ENCODE measurements around the gene LTBP1.

Gene LTBP1

GRCh38 chr2:33090553-33091134, 143.9 kb downstream of the LTBP1 start:
- Mint-ChIP-seq H3K9me3 (no peaks in the 10 kb centered on the region), H3K4me1 (no peaks in the 10 kb centered on the region)

DNA sequence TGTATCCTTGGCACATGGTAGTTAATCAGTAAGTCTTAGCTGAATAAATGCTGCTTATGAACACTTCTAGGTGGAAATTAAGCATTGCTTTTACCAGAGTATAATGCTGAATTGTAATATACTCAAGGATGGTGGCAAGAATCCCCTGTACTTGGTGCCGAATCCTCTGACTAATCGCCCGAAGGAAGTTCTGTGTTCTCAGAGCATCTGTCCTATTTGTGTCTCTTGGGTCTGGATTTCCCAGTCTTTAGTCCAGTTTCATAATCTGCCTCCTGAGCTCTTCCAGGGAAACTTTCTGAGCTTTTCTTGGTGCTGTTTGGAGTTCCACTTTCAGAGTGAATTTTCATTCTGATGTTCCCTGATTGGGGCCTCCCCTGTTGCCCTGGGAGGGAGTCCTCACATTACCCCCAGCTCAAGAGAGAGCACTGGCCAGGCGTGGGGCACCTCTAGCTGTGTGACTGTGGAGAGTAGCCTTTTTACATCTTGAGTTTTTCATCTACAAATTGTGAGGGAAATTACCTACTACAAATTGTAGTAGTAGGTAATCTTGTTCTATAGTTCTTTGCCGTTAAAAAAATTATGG, 144.9 kb downstream of the LTBP1 start:
- Mint-ChIP-seq H3K27ac (ENCODE audit: low read depth) (no peak overlapping the region), H3K4me1 (no peaks in the 10 kb centered on the region), H3K27me3 (peaks cover 50% of the 10 kb centered on the region), H3K36me3 (ENCODE audit: insufficient read depth) (no peaks in the 10 kb centered on the region), H3K9me3 (no peaks in the 10 kb centered on the region), H3K4me3 (no peak overlapping the region)
- DNase-seq (ENCODE audit: low spot score in 2 of 2) (no peak), ATAC-seq (replicated peaks; ENCODE audit: extremely low read depth, poor library complexity, severe bottlenecking) (no peak)

More at GRCh38 chr2:33090553-33091134, 143.9 kb downstream of the LTBP1 start:
- H3K4me3 Mint-ChIP-seq = no peak overlapping the region
- no peak for ATAC-seq (replicated peaks; ENCODE audit: extremely low read depth, poor library complexity, severe bottlenecking)
- H3K27ac Mint-ChIP-seq (ENCODE audit: low read depth) = no peak overlapping the region
- peaks cover 45% of the 10 kb centered on the region for H3K27me3 Mint-ChIP-seq
- H3K36me3 Mint-ChIP-seq (ENCODE audit: insufficient read depth) = no peaks in the 10 kb centered on the region
- DNase-seq (ENCODE audit: low spot score in 2 of 2) = no peak

DNA sequence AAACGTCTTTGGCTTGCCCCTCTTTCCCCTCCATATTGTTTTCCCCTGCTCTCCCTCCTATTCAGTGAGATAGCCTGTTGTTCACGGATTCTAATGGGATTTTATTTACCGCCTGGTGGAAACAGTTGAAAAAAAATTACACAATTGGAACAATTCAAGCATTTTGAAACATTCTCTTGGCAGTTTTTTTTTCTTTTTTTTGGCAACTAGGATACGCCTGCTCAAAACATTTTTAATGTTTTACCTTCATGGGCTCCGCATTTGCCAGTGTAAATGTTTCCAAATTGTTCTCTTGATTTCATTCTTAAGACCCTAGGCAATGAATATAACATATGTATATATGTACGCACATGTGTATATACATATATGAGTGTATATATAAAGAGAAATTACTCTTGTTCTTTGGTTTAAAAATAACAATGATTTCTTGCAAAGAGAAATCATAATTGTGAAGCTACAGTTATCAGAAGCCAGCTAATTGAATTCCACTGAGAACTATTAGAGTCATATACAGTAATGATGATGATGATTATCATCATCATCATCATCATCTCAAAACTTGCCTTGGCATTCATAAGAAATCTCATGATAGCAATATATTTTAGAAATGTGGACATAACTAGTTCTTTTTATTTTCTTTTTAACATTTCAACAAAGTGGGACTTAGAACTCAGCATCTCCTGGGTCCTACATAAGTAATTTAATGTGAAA, 146.7 kb downstream of the LTBP1 start:
- Mint-ChIP-seq H3K4me1 (no peaks in the 10 kb centered on the region), H3K9me3 (no peaks in the 10 kb centered on the region), H3K27me3 (peaks cover 53% of the 10 kb centered on the region), H3K4me3 (no peak overlapping the region), H3K27ac (ENCODE audit: low read depth) (no peak overlapping the region), H3K36me3 (ENCODE audit: insufficient read depth) (no peaks in the 10 kb centered on the region)
- no peak for ATAC-seq (replicated peaks; ENCODE audit: extremely low read depth, poor library complexity, severe bottlenecking)
- no peak for DNase-seq (ENCODE audit: low spot score in 2 of 2)

- ATAC-seq (replicated peaks; ENCODE audit: extremely low read depth, poor library complexity, severe bottlenecking) = no peak
Observed at GRCh38 chr2:33094303-33094702, 147.6 kb downstream of the LTBP1 start.

GRCh38 chr2:33099989-33100388, 153.2 kb downstream of the LTBP1 start:
- ATAC-seq (replicated peaks; ENCODE audit: extremely low read depth, poor library complexity, severe bottlenecking) = no peak
- no peaks in the 10 kb centered on the region for H3K4me1 Mint-ChIP-seq
- no peak overlapping the region for H3K4me3 Mint-ChIP-seq
- H3K9me3 Mint-ChIP-seq = no peaks in the 10 kb centered on the region
- no peak for DNase-seq (ENCODE audit: low spot score in 2 of 2)
- no peak overlapping the region for H3K27ac Mint-ChIP-seq (ENCODE audit: low read depth)
- H3K27me3 Mint-ChIP-seq = peaks cover 48% of the 10 kb centered on the region
- H3K36me3 Mint-ChIP-seq (ENCODE audit: insufficient read depth) = no peaks in the 10 kb centered on the region

More at GRCh38 chr2:33094303-33094702, 147.6 kb downstream of the LTBP1 start:
- no peak overlapping the region for H3K27ac Mint-ChIP-seq (ENCODE audit: low read depth)
- no peaks in the 10 kb centered on the region for H3K4me1 Mint-ChIP-seq
- no peaks in the 10 kb centered on the region for H3K36me3 Mint-ChIP-seq (ENCODE audit: insufficient read depth)
- no peak for DNase-seq (ENCODE audit: low spot score in 2 of 2)
- peaks cover 53% of the 10 kb centered on the region for H3K27me3 Mint-ChIP-seq
- no peaks in the 10 kb centered on the region for H3K9me3 Mint-ChIP-seq
- no peak overlapping the region for H3K4me3 Mint-ChIP-seq

DNA sequence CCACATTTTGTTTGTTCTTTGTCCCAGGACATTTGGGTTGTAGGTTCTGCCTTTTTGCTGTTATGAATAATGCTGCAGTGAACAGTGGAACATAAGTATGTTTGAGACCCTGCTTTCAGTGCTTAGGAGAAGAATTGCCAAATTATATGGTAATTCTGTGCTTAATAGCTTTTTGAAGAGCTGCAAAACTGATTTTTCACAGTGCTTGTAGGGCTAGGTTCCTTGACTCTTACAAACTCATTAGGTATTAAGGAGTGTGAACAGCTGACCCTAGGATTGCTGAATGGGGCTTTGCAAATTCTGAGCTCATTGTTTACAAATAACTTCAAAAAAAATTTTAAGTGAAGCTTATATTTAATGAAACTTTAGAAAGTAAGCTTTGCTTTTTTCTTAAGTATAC, 154.2 kb downstream of the LTBP1 start:
- ATAC-seq (replicated peaks; ENCODE audit: extremely low read depth, poor library complexity, severe bottlenecking) (no peak), DNase-seq (ENCODE audit: low spot score in 2 of 2) (no peak)
- Mint-ChIP-seq H3K27ac (ENCODE audit: low read depth) (no peak overlapping the region), H3K9me3 (no peaks in the 10 kb centered on the region), H3K4me1 (no peaks in the 10 kb centered on the region), H3K27me3 (peaks cover 47% of the 10 kb centered on the region), H3K4me3 (no peak overlapping the region), H3K36me3 (ENCODE audit: insufficient read depth) (no peaks in the 10 kb centered on the region)

GRCh38 chr2:33104052-33104623, 157.4 kb downstream of the LTBP1 start:
- Mint-ChIP-seq H3K27ac (ENCODE audit: low read depth) (no peak overlapping the region), H3K27me3 (peaks cover 66% of the 10 kb centered on the region), H3K36me3 (ENCODE audit: insufficient read depth) (peaks cover 2% of the 10 kb centered on the region), H3K4me1 (no peaks in the 10 kb centered on the region), H3K9me3 (no peaks in the 10 kb centered on the region), H3K4me3 (no peak overlapping the region)
- ATAC-seq (replicated peaks; ENCODE audit: extremely low read depth, poor library complexity, severe bottlenecking) (no peak), DNase-seq (ENCODE audit: low spot score in 2 of 2) (no peak)

GRCh38 chr2:33104726-33105125, 158.0 kb downstream of the LTBP1 start:
- DNase-seq (ENCODE audit: low spot score in 2 of 2) (no peak), ATAC-seq (replicated peaks; ENCODE audit: extremely low read depth, poor library complexity, severe bottlenecking) (no peak)
- H3K4me1 Mint-ChIP-seq = no peaks in the 10 kb centered on the region
- H3K9me3 Mint-ChIP-seq = no peaks in the 10 kb centered on the region
- H3K27me3 Mint-ChIP-seq = peaks cover 71% of the 10 kb centered on the region
- no peak overlapping the region for H3K27ac Mint-ChIP-seq (ENCODE audit: low read depth)
- no peak overlapping the region for H3K4me3 Mint-ChIP-seq
- peaks cover 2% of the 10 kb centered on the region for H3K36me3 Mint-ChIP-seq (ENCODE audit: insufficient read depth)

DNA sequence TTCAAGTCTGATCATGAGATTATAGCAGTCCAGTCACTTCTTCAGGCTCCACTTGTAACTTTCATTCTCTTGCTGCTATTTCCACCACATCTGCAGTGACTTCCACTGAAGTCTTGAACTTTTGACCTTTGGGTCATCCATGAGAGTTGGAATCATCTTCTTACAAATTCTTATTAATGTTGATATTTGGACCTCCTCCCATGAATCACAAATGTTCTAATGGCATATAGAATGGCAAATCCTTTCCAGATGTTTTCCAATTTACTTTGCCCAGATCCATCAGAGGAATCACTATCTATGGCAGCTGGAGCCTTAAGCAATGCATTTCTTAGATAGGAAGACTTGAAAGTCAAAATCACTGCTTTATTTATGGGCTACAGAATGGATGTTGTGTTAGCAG, 159.4 kb downstream of the LTBP1 start:
- peaks cover 2% of the 10 kb centered on the region for H3K36me3 Mint-ChIP-seq (ENCODE audit: insufficient read depth)
- H3K4me3 Mint-ChIP-seq = no peak overlapping the region
- DNase-seq (ENCODE audit: low spot score in 2 of 2) = no peak
- peaks cover 85% of the 10 kb centered on the region for H3K27me3 Mint-ChIP-seq
- no peak overlapping the region for H3K27ac Mint-ChIP-seq (ENCODE audit: low read depth)
- no peak for ATAC-seq (replicated peaks; ENCODE audit: extremely low read depth, poor library complexity, severe bottlenecking)
- no peaks in the 10 kb centered on the region for H3K4me1 Mint-ChIP-seq
- H3K9me3 Mint-ChIP-seq = no peaks in the 10 kb centered on the region

GRCh38 chr2:33107690-33108482, 161.1 kb downstream of the LTBP1 start:
- ATAC-seq (replicated peaks; ENCODE audit: extremely low read depth, poor library complexity, severe bottlenecking) (no peak), DNase-seq (ENCODE audit: low spot score in 2 of 2) (no peak)
- peaks cover 82% of the 10 kb centered on the region for H3K27me3 Mint-ChIP-seq
- no peak overlapping the region for H3K27ac Mint-ChIP-seq (ENCODE audit: low read depth)
- no peaks in the 10 kb centered on the region for H3K4me1 Mint-ChIP-seq
- H3K9me3 Mint-ChIP-seq = no peaks in the 10 kb centered on the region
- H3K4me3 Mint-ChIP-seq = no peak overlapping the region
- peaks cover 2% of the 10 kb centered on the region for H3K36me3 Mint-ChIP-seq (ENCODE audit: insufficient read depth)

- Mint-ChIP-seq H3K36me3 (ENCODE audit: insufficient read depth) (peaks cover 2% of the 10 kb centered on the region), H3K4me1 (no peaks in the 10 kb centered on the region), H3K4me3 (no peak overlapping the region), H3K9me3 (no peaks in the 10 kb centered on the region), H3K27me3 (peaks cover 80% of the 10 kb centered on the region), H3K27ac (ENCODE audit: low read depth) (no peak overlapping the region)
- DNase-seq (ENCODE audit: low spot score in 2 of 2) (no peak), ATAC-seq (replicated peaks; ENCODE audit: extremely low read depth, poor library complexity, severe bottlenecking) (no peak)
Observed at GRCh38 chr2:33108483-33109443, 162.0 kb downstream of the LTBP1 start.

Data from central memory CD8-positive, alpha-beta T cell (primary cell).